Neuronal stem cell (in vitro differentiated cells): ENCODE data around the gene PTPRG.

Experiments used
- DNase-seq: peaks from one replicate; pipeline ENCODE4 v3.0.0-alpha.2; 2013; ENCODE audit warnings: low spot score
- H2AFZ ChIP-seq: one replicate; pipeline ENCODE4 v1.6.1; 2013; ENCODE audit warnings: mild to moderate bottlenecking, low read length, inconsistent platforms
- H2AK5ac ChIP-seq: 2 replicates; pipeline ENCODE4 v1.6.1; 2013; ENCODE audit warnings: low read depth, mild to moderate bottlenecking, inconsistent platforms, low read length, moderate library complexity, mixed read lengths
- H2BK120ac ChIP-seq: 2 replicates; pipeline ENCODE4 v1.6.1; 2013; ENCODE audit warnings: low read depth, mild to moderate bottlenecking, inconsistent platforms, low read length, moderate library complexity, mixed read lengths
- H2BK12ac ChIP-seq: one replicate; pipeline ENCODE4 v1.6.1; 2013; ENCODE audit warnings: low read length, inconsistent platforms
- H2BK15ac ChIP-seq: 2 replicates; pipeline ENCODE4 v1.6.1; 2013; ENCODE audit warnings: mild to moderate bottlenecking, low read length, inconsistent platforms, mixed read lengths
- H2BK5ac ChIP-seq: one replicate; pipeline ENCODE4 v1.6.1; 2013; ENCODE audit warnings: inconsistent platforms, mild to moderate bottlenecking, low read length, moderate library complexity
- H3K14ac ChIP-seq: one replicate; pipeline ENCODE4 v1.6.1; 2013; ENCODE audit warnings: low read length, inconsistent platforms
- H3K18ac ChIP-seq: 2 replicates; pipeline ENCODE4 v1.6.1; 2013; ENCODE audit warnings: low read length, inconsistent platforms
- H3K23ac ChIP-seq: 2 replicates; pipeline ENCODE4 v1.6.1; 2013; ENCODE audit warnings: low read depth, mild to moderate bottlenecking, mixed read lengths, low read length, inconsistent platforms; ENCODE audit not compliant: poor library complexity
- H3K27ac ChIP-seq: replicated peaks from 3 replicates; pipeline ENCODE4 v1.5.1; 2013; ENCODE audit warnings: low read length, inconsistent platforms
- H3K27me3 ChIP-seq, 3 experiments: 2 replicates each; pipeline ENCODE4 v1.6.1; 2013; ENCODE audit warnings: low read length in 3 of 3, mild to moderate bottlenecking in 2 of 3, inconsistent platforms in 1 of 3, low read depth in 1 of 3, mixed read lengths in 1 of 3, moderate library complexity in 1 of 3; ENCODE audit not compliant: control insufficient read depth in 3 of 3, insufficient read depth in 3 of 3
- H3K36me3 ChIP-seq, 2 donors: replicated peaks in 1 of 2; 2 replicates each; pipeline ENCODE4 v1.6.1; 2013; ENCODE audit warnings: low read length in 2 of 2; ENCODE audit not compliant: control insufficient read depth in 2 of 2, insufficient read depth in 2 of 2
- H3K4ac ChIP-seq: 2 replicates; pipeline ENCODE4 v1.6.1; 2013; ENCODE audit warnings: inconsistent platforms, mild to moderate bottlenecking, low read length, moderate library complexity
- H3K4me1 ChIP-seq, 2 donors: 1 replicate in 1 of 2; 2 replicates in 1 of 2; pipeline ENCODE4 v1.6.1; 2013; ENCODE audit warnings: low read length in 2 of 2, low read depth in 1 of 2; ENCODE audit not compliant: control insufficient read depth in 2 of 2, insufficient read depth in 1 of 2
- H3K4me2 ChIP-seq: one replicate; pipeline ENCODE4 v1.6.1; 2013; ENCODE audit warnings: mild to moderate bottlenecking, low read length, inconsistent platforms; ENCODE audit not compliant: insufficient read depth, poor library complexity, severe bottlenecking
- H3K4me3 ChIP-seq, 2 donors: 2 replicates each; pipeline ENCODE4 v1.5.1; 2013; ENCODE audit warnings: low read length in 2 of 2, mild to moderate bottlenecking in 2 of 2, inconsistent platforms in 1 of 2, moderate library complexity in 1 of 2
- H3K79me1 ChIP-seq: one replicate; pipeline ENCODE4 v1.6.1; 2013; ENCODE audit warnings: low read depth, mild to moderate bottlenecking, inconsistent platforms, low read length, moderate library complexity
- H3K9ac ChIP-seq: one replicate; pipeline ENCODE4 v1.6.1; 2013; ENCODE audit warnings: mild to moderate bottlenecking, low read depth, low read length, inconsistent platforms; ENCODE audit not compliant: poor library complexity
- H3K9me3 ChIP-seq, 2 donors: replicated peaks in 1 of 2; 2 replicates each; pipeline versions ENCODE3 to v1.6.1; 2013; ENCODE audit warnings: low read length in 2 of 2, mild to moderate bottlenecking in 2 of 2, inconsistent platforms in 1 of 2, low read depth in 1 of 2, mixed read lengths in 1 of 2, moderate library complexity in 1 of 2; ENCODE audit not compliant: control insufficient read depth in 2 of 2, insufficient read depth in 1 of 2
- H4K8ac ChIP-seq: one replicate; pipeline ENCODE4 v1.6.1; 2013; ENCODE audit warnings: low read depth, mild to moderate bottlenecking, inconsistent platforms, low read length, moderate library complexity
- H4K91ac ChIP-seq: one replicate; pipeline ENCODE4 v1.6.1; 2013; ENCODE audit warnings: low read length, low read depth, mild to moderate bottlenecking, inconsistent platforms; ENCODE audit not compliant: poor library complexity
- WGBS, 2 donors: extraction: QIAGEN DNeasy Blood & Tissue Kit; methylation state at CpG; one replicate each; pipeline ENCODE4 v1.1.7; 2013; ENCODE audit warnings: missing lambda C conversion rate in 2 of 2, mixed read lengths in 1 of 2; ENCODE audit not compliant: insufficient read length in 2 of 2, insufficient replicate concordance in 1 of 2; ENCODE audit errors: extremely low coverage in 2 of 2; 5-methylcytosine and 5-hydroxymethylcytosine counted together

PTPRG gene

DNA sequence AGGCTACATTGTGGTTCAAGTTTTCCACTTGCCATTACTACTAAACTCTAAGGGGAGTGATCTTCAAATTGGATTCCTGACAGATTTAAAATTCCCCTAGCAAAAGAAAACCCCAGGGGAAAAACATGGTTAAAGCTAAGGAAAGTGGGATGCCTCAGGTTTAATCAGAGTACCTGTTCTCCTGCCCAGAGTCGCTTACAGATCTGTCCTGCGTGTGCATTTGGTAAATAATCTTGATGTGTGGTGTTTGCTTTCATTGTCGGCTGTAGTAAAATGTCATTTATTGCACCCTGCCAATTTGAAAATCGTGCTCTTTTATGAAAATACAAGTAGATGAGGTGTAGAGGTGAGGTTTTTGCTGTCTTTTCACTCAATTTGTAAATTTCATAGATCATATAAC, 323.4 kb downstream of the PTPRG start:
- Histone ChIP-seq H4K8ac (no peak overlapping the region), H3K4me1 (no peaks in the 10 kb centered on the region), H2AFZ (no peak overlapping the region), H3K27ac (no peak overlapping the region), H2BK15ac (no peak overlapping the region), H3K27me3 (no peaks in the 10 kb centered on the region), H3K9me3 (no peaks in the 10 kb centered on the region), H3K18ac (no peak overlapping the region), H3K36me3 (no peaks in the 10 kb centered on the region), H2BK5ac (no peak overlapping the region), H3K4me3 (no peak overlapping the region), H4K91ac (no peak overlapping the region), H3K79me1 (no peaks in the 10 kb centered on the region), H2AK5ac (no peak overlapping the region), H3K23ac (no peak overlapping the region), H3K4me2 (no peak overlapping the region), H3K4ac (no peak overlapping the region), H2BK120ac (no peak overlapping the region), H3K14ac (no peak overlapping the region), H2BK12ac (no peak overlapping the region), H3K9ac (no peak overlapping the region)
- no CpG with 5 or more reads among the region's 4 CpGs for WGBS, 2 donors
- no peak for DNase-seq

DNA sequence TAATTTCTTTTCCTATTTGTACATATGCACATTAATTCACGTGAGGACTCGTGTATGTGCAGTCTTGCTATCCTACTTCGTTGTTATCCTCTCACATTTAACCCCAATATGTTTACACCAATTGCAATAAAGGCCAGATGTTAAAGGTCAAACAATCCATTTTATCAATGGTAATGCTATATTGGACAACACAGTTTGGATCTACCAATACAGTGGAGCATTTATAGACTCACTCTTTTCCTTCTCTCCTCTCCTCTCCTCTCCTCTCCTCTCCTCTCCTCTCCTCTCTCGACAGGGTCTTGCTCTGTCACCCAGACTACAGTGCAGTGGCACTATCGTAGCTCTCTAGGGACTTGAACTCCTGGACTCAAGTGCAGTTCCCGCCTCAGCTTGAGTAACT, 324.0 kb downstream of the PTPRG start:
- Histone ChIP-seq H3K36me3 (no peaks in the 10 kb centered on the region), H2BK5ac (no peak overlapping the region), H3K23ac (no peak overlapping the region), H2BK15ac (no peak overlapping the region), H4K91ac (no peak overlapping the region), H4K8ac (no peak overlapping the region), H3K4me2 (no peak overlapping the region), H3K4me1 (peaks cover 0 to 1% of the 10 kb centered on the region in 2 donors), H2AK5ac (no peak overlapping the region), H3K27ac (no peak overlapping the region), H2BK120ac (no peak overlapping the region), H3K9me3 (no peaks in the 10 kb centered on the region), H3K4ac (no peak overlapping the region), H3K18ac (no peak overlapping the region), H3K9ac (no peak overlapping the region), H2BK12ac (no peak overlapping the region), H3K4me3 (no peak overlapping the region), H3K79me1 (no peaks in the 10 kb centered on the region), H3K14ac (no peak overlapping the region), H2AFZ (no peak overlapping the region), H3K27me3 (no peaks in the 10 kb centered on the region)
- WGBS, 2 donors, result no CpG with 5 or more reads among the region's 6 CpGs
- DNase-seq, result no peak

DNA sequence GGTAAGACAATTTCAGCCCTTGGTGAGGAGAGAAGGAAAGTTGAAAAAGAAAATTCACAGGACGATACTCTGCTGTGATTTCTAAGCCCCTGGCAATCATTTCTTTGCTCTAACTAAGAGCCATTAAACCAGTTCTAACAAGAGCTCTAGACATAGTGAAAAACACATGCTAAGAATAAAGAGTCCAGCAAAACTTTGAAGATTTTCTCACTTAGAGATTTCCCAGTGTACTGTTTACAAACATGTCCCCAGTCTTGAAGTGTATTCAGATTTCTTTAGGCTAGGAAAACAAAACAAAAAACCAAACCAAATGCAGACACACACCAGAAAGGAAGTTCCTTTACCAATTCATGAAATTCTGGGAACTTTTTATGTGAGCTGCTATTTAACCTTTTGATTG, 325.8 kb downstream of the PTPRG start:
- Histone ChIP-seq H3K4me3 (no peak overlapping the region), H3K23ac (no peak overlapping the region), H3K27ac (no peak overlapping the region), H2BK15ac (no peak overlapping the region), H2AFZ (no peak overlapping the region), H3K4me2 (no peak overlapping the region), H3K14ac (no peak overlapping the region), H3K4ac (no peak overlapping the region), H2BK120ac (no peak overlapping the region), H3K36me3 (no peaks in the 10 kb centered on the region), H3K27me3 (no peaks in the 10 kb centered on the region), H4K8ac (no peak overlapping the region), H2BK5ac (no peak overlapping the region), H3K79me1 (no peaks in the 10 kb centered on the region), H2AK5ac (no peak overlapping the region), H2BK12ac (no peak overlapping the region), H4K91ac (no peak overlapping the region), H3K4me1 (peaks cover 3 to 5% of the 10 kb centered on the region in 2 donors), H3K9me3 (no peaks in the 10 kb centered on the region), H3K9ac (no peak overlapping the region), H3K18ac (no peak overlapping the region)
- DNase-seq, result no peak
- WGBS, 2 donors, result no CpG with 5 or more reads among the region's 1 CpG

DNA sequence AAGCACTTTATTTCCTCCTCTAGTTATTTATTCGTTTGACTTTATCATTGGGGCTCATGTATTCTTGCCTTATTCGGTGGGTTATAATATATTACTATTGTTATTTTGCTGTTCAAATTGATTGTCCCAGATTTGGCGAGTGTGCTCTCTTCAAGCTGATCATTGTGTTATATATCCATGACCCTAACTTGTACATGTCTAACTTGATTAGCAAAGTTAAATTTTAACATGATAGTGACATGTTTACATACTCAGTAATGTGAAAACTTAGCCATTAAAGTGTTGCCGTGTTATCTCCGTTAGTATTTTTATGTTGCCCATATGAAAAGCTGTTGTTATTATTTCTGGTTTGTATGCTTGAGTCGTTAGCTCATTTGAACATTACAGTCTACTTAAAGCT, 327.9 kb downstream of the PTPRG start:
- no peak overlapping the region for H3K23ac ChIP-seq
- no CpG with 5 or more reads among the region's 6 CpGs for WGBS, 2 donors

More for the DNA sequence above, 327.9 kb downstream of the PTPRG start:
- no peak overlapping the region for H2BK12ac ChIP-seq
- no peak overlapping the region for H3K27ac ChIP-seq
- H3K9ac ChIP-seq, result no peak overlapping the region
- no peak overlapping the region for H2BK15ac ChIP-seq
- H2AK5ac ChIP-seq, result no peak overlapping the region
- no peaks in the 10 kb centered on the region for H3K9me3 ChIP-seq
- H3K4me2 ChIP-seq, result no peak overlapping the region
- no peak overlapping the region for H3K18ac ChIP-seq
- H3K4me3 ChIP-seq, result no peak overlapping the region
- H3K36me3 ChIP-seq, result no peaks in the 10 kb centered on the region
- peaks cover 3 to 5% of the 10 kb centered on the region in 2 donors for H3K4me1 ChIP-seq
- no peak overlapping the region for H4K91ac ChIP-seq
- no peak overlapping the region for H3K4ac ChIP-seq
- H3K79me1 ChIP-seq, result no peaks in the 10 kb centered on the region
- no peak overlapping the region for H4K8ac ChIP-seq
- H2AFZ ChIP-seq, result no peak overlapping the region
- no peak for DNase-seq
- no peak overlapping the region for H2BK120ac ChIP-seq
- no peak overlapping the region for H2BK5ac ChIP-seq
- no peak overlapping the region for H3K14ac ChIP-seq
- no peaks in the 10 kb centered on the region for H3K27me3 ChIP-seq
